Measurements from ENCODE around the gene CYSRT1.

DNA sequence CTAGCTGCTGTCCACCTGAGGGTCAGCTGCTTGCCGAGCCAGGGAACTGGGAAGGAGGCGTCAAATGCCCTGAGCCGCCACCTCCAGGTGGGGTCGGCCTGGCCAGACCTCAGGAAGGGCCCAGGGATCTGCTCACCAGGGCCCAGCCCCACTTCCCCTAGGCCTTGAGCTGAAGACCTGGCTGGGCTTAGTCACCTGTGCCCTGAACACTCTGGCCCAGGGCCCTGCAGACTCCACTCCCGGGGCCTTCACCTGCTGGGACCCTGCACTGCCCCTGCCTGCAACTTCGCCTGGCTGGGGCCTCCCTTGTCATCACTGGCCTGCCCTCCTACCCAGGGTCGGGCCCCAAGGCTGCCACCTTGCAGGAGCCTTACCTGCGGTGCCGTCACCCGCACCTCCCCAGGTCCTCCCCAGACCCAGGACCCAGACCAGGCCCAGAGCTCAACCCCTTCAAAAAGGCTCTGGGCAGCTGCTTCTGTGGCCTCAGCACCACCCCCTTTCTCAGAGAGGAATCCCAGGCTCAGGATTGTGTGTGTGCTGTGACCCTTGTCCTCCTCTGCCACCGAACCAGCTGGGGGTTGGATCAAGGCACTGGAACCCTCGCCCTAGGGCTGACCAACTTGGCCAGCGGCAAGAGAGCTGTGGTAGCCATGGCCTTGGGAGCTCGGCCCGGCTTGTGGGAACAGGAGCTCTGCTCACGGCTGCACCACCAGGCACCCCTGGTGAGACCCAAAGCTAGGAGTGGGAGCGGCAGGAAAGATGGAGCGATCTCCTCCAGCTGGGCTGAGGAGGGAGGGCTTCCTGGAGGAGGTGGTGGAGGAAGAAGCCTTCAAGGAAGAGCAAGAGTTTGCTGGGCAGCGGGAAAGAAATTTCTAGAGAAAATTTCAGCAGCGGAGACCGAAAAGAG lies 29.0 kb downstream of the CYSRT1 start:
- no peak for TF ChIP-seq POLR2AphosphoS5 (IDR thresholded peaks at IDR 0.05)
- TF ChIP-seq, protein P1, sequence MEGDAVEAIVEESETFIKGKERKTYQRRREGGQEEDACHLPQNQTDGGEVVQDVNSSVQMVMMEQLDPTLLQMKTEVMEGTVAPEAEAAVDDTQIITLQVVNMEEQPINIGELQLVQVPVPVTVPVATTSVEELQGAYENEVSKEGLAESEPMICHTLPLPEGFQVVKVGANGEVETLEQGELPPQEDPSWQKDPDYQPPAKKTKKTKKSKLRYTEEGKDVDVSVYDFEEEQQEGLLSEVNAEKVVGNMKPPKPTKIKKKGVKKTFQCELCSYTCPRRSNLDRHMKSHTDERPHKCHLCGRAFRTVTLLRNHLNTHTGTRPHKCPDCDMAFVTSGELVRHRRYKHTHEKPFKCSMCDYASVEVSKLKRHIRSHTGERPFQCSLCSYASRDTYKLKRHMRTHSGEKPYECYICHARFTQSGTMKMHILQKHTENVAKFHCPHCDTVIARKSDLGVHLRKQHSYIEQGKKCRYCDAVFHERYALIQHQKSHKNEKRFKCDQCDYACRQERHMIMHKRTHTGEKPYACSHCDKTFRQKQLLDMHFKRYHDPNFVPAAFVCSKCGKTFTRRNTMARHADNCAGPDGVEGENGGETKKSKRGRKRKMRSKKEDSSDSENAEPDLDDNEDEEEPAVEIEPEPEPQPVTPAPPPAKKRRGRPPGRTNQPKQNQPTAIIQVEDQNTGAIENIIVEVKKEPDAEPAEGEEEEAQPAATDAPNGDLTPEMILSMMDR (IDR thresholded peaks at IDR 0.05): no peak
